SHP77 treated with DMSO at 0.1 percent for 48 hours (cell line): Measurements from ENCODE around the gene CAMK1D.
"Not testable (repeated sequence)": the region's sequence is repeated elsewhere in the genome, so short reads cannot be mapped to it uniquely, and the experiment has no call there.

ENCODE experiments used
- DNase-seq: peaks from one replicate; lab custom pipeline; 2025; lab: John Stamatoyannopoulos, UW

The CAMK1D gene

DNA sequence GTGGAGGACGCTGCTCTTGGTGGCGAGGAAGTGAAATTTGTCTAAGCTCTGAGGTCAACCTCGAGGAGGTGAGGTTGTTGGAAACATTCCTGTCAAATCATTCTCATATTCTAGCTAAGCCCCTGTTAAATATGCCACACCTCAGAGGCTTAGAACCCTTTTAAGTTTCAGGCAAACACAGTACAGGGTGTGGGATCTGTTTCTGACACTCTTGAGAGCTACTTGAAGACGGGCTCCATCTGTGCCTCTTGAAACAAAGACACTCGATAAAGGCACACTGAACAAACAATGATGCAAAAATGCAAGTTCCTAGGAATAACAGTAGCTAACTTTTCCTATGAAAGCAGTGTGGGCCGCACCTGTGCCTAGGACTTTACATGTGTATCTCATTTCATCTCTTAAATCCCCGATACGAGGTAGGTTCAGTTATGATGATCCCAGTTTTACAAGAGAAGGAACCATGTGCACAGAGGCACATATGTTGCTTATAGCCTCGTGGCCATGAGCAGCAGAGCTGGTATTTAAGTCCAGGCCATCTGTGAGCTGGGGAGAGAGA lies 352.9 kb downstream of the CAMK1D start:
- no peak for DNase-seq

DNA sequence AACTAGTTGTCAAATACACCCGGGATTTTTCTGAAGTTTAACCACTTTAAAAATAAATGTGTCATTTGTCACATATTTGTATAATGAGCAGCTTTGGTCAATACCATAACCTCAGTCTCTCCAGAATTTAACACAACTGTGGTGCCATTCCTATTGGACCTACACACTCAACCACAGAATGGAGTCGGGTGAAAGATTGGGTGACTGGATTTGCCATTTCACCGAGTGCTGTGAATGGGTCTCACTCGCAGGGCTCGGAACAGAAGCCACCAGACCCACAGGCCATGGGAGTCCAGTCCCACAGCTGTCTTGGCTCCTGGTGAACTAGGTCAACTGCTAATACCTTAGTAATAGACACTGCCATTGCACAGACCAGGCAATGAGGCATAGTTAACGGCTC lies 353.8 kb downstream of the CAMK1D start:
- DNase-seq = no peak

DNA sequence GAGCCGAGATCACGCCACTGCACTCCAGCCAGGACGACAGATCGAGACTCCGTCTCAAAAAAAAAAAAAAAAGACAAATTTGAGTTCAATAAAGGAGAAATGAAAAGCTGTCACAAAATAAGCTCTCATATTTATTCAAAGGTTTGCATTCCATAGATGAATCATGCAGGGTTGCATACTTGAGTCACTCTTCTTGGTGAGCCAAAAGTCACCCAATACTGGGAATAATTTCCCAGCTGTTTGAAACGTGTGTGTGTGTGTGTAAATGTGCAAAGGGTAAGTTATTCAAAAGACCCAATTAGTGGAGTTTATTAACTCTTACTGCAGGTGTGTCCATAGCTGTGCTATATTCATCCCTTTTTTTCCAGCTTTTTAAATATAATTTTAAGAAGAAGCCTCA lies 354.5 kb downstream of the CAMK1D start:
- DNase-seq = no peak

DNA sequence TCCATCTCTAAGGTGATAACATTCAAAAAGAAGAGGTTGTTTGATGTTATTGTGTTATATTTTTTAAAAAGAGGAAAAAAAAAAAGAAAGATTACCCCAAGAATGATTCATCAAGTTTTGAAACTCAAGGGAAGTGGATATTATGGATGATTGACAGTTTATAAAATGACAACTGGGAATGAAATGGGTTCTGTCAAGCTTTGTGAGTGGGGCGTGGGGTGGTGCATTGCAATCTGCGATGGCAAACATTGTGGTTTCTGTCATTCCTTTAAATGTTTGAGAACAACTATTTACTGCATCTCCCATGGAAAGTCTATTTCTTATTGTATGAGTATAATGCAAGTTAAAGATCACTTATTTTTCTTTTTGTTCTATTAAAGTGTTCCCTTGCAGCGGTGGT lies 355.1 kb downstream of the CAMK1D start:
- no peak for DNase-seq

DNA sequence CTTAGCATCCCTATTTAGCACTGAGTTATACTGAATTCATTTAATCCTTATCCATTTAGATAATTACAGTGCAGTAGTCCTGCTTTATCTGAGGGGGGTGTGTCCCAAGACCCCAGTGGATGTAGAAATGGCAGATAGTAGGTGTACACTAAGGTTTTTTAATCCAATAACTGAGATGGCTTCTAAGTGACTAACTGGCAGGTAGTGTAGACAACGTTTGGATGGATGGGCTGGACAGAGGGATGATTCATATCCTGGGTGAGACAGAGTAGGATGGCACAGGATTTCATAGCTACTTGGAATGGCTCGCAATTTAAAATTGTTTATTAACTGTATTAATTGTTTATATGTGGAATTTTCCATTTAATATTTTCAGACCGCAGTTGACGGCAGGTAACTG lies 356.6 kb downstream of the CAMK1D start:
- no peak for DNase-seq

DNA sequence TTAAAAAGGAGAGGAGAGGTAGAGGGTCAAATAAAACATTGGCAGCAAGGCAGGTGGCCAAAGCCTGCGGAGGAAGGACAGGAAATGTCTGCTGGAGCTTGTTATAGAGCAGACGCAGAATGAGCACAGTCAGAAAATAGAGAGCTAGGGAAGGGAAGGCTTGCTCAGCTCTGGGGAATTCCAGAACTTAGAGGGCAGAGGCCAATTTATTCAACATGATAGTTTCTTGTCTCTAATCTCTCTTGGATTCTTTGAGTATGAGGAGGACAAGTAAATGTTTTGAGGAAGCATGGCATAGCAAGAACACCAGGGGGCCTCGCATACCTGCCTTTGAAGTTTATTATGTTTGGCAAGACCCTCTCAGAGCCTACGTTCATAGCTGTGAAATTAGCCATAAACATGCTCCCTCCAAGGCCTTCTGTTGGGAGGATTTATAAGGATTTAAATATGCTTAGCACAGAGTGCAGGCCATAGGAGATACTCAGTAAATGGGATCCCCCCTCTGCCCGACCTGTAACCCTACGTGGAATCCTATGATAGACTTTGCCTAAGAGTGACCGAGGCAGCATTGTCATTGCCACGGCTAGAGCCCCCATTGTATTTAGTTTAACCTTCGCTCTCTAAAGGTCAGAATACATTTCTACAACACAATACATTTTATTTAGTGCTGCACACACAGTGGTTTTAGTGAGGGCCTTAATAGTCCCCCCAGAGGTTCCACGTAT lies 358.3 kb downstream of the CAMK1D start:
- peak; percentile 53 for DNase-seq

DNA sequence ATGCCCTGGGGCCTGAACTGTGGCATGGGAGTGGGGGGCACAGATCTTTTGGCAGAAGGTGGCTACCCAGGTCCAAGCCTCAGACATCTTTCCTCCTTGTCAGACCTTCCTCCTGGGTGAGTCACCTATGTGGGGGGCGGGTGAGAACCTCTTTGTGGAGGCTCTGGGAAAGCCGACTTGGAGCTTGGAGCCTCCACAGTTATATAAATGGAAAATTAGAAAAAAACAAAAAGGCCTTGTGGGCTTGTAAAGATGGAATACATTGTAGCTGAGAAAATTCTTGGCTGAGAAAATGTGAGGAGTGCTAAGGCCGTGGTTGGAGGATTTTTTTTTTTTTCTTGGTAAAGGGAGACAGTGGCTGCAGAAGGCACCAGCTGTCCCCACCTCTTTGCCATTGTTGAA lies 359.7 kb downstream of the CAMK1D start:
- DNase-seq = no peak

DNA sequence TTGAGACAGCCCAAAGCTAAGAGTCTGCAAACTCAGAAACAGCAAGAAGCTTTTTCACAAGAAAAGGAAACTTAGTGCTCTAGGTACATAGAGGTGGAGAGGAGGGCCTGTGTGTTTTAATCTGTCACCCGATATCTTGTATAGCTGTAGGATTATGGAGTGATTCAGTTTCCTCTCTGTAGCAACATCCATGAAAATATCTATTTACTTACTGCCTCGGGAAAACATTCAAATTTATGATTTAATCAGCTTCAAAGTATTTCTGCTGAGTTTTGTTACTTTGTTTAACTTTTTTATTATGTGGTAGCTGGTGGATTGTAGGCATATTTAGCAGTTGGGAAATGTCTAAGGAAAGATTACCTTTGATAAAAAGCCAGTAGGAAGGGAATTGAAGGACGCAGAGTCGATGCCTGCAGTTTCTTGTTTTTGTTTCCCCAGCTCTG lies 360.2 kb downstream of the CAMK1D start:
- no peak for DNase-seq

DNA sequence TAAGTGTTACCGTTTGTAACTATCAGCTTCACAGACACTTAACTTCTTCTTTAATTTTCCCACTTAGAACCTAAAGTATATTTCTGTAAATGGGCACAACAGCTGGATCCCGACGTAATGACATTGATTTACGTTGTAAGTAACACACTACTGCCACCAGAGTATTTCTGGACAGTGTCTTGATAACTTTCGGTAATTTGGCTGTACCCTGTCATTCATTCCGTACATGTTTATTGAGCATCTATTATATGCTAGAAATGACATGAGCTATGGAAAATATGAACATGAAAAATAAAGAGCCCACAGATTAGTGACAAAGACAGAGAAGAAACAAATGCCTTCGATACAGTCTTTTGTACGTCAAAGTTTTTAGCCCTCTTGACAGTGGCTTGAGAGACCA lies 360.8 kb downstream of the CAMK1D start:
- no peak for DNase-seq

DNA sequence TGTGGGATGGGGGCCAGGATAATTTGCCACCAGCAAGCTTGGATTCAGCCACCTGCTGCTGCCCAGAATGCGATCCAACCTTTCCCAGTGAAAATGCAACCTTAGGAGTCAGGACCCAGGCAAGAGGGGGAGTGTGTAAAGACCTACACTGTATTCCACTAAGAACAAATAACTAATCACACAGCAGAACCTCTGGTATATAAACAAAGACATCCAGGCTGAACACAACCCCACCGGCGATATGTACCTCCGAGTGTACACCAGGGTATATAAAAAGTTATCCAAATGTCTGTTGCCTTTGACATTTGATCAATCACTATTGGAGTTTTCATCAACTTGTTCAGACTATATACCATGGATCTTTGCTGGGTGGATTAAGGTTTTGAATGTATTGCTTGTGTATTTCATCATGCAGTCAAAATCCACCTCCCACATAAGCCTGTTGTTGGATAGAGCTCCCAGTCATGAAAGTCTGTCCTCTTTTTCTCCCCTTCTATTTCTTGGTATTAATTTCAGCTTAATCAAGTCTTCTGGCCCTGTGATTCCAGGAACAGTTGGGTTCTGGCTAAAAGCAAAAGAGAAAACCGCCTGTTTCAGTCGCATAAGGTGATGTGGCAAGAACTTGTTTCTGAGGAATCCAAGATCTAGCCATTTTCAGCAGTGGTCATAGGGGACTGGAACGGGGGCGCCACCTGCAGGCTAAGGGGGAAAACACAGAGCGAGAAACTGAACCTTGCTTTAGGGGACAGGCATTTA lies 361.4 kb downstream of the CAMK1D start:
- peak; percentile 24 for DNase-seq

DNA sequence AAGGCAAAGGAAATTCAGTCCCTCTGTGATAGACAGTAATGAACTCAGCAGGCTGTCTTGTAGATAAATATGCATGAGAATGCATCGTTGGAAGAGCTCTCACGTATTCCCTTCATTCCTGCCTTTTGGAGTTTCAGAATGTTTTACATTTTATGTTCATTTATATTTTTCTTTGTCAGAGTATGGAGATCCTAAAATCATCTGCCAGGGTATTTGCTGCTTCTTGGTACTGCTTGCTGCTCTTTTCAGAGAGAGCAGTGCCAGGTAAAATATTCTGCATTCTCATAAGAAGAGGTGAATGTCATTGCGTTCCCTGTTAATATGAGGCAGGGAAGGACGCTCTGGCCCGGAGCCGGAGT lies 362.0 kb downstream of the CAMK1D start:
- DNase-seq = no peak

DNA sequence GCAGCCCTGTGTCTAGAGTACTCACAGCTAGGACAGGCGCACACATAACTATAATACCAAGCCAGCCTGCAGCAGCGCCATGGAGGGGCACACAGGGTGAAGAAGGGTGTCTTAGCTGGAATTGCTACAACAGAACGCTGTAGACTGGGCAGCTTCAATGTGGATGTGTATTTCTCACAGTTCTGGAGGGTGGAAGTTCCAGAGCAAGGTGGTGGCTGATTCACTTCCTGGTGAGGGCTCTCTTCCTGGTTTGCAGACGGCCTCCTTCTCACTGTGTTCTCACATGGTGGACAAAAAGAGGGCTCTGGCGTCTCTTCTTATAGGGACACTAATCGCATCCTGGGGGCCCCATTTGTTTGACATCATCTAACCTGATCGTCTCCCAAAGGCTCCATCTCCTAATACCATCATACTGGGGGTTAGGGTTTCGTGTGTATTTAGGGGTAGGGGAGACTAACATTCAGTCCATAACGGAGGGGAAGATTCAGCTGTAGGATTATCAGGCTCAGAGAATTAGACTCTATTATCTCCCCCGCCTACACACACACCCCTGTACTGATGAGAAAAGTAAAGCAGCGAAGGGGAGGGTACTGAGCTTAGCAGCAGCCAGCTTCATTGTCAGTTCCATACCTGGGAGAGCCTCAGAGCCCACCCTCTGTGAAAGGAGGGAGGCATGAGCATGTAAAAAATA lies 363.1 kb downstream of the CAMK1D start:
- DNase-seq = no peak

DNA sequence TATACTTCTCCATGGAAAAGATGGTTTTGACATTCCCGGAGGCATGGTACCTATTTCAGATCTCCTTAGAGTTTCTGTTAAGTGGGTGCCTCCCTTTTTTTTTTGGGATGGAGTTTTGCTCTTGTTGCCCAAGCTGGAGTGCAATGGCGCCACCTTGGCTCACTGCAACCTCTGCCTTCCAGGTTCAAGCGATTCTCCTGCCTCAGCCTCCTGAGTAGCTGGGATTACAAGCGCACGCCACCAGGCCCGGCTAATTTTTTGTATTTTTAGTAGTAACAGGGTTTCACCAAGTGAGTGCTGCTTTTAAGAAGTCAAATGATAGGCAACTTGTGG lies 363.6 kb downstream of the CAMK1D start:
- not testable (repeated sequence) for DNase-seq

DNA sequence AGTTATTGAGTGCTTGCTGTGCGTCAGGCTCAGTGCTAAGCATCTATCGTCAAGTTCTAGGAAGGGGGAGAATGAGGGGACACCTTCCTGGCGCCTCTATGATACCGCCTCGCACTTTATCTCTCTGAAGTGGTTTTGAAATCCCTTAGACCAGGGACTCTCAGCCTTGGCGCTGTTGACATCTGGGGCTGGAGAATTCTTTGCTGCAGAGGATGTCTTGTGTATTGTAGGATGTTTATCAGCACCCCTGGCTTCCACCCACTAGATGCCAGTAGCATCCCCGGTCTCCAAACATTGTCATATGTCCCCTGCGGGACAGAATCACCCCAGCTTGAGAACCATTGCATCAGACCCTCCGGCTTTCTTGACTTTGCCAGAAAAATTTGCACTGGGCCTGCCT lies 366.7 kb downstream of the CAMK1D start:
- no peak for DNase-seq

DNA sequence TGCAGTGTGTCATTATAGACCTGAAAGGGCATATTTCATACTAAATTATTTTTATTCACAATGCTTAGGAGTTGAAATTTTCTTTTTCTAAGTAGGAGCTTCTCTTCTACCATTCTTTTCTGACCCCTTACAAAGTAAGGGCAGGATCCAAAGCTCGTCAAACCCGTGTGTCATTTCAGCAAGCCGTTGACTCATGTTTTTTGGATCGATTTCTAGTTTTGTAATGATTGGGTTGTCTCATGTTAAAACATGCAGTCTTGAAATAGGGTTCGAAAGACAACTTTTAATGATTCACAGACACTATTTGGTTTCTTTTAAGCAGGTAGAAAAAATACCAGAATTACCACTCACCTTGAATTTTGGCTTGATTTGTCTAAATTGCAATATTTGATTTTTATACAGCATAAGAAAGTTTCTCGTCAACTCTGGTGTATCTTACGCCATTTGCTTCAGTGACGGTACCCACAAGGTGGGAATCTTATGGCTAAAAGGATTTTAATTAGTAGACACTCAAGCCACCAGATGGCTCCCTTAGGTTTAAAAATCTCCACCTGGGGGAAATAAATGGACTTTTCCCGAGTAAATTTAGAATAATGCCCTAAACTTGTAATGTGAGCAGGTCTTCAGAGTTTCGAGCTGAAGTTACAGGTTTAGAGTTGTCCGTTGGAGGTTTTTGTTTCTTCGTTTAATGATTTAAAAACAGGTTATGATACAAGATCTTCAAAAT lies 368.8 kb downstream of the CAMK1D start:
- no peak for DNase-seq

DNA sequence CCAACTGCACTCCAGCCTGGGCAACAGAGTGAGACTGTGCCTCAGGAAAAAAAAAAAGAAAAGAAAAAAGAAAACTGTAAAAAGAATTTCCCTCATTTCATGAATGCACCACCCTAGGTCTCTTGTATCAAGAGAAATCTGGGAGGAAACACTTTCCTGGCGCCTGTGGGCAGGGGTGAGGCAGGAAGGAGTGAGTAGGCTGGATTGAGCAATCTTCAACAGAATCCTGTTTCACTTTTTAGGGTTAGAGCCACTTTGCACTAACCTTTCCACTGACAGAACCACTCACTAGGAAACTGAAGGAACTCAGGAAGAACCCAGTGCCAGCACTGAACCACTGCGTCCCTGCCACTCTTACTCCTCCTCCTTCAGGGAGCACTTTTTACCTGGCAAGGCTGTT lies 370.0 kb downstream of the CAMK1D start:
- no peak for DNase-seq

DNA sequence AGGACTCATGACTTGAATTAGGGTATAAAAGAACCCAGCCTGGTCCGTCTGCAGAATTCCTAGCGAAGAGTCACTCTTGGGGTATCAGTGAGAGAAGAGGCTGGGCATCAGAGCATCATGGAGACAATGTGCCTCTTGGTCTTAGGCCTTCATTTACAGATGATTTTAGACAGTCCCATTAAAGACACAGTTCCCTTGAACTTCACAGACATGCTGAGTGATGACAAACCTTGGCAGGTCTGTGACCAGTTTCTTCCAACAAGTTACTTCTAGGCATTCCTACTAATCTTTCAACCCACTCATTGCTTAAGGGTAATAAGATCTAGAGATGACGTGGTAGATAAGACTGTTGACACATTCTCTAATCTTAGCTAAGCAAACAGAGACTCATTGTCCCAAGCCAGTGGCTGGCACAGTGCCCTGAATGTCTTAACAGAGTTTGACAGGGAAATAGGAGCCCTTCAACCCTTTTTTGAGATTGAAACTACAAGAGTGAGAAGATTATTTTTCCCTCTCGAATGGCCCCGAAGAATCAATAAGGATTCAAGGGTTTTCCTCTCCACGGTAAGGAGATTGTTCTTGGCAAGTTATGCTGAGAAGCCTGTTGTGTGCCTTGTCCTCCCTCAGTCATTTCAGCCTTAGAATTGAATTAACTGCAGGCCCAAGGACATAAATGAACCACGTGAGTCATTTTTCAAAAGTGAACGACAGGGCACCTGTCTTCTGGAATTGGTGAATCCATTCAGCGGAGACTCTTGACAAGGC lies 371.1 kb downstream of the CAMK1D start:
- DNase-seq = peak; percentile 11

DNA sequence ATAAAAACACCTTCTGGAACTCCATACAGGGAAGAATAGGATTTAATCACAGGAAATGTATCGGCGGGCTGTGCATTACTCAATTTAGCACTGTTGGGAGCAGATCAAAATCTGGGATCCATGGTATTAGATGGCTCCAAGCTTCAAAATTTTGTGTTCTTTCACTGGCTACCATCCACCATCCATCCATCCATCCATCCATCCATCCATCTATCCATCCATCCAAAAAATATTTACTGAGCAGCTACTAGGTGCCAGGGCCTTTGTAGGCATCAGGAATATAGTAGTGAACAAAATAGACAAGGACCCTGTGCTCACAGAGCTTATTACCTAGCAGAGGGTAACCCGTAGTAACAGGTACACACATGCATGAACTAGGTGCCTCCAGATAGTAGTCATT lies 372.0 kb downstream of the CAMK1D start:
- no peak for DNase-seq

DNA sequence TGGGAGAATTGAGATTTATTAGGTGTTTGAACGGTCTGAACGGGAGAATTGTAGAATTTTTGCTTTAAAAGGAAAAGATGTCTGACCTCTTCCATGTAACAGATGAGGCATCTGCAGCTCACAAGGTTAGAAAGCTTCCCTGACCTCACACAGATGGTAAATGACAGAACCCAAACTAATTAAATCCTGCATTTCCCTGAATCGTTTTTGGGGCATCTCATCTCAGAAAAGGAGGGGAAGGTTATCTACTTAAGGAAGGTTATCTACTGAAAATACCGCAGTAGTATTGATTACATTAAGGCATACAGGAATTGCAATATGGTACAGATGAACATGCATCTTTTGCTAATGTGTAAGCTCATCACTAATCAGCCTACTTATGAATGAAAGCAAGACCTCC lies 373.9 kb downstream of the CAMK1D start:
- no peak for DNase-seq

DNA sequence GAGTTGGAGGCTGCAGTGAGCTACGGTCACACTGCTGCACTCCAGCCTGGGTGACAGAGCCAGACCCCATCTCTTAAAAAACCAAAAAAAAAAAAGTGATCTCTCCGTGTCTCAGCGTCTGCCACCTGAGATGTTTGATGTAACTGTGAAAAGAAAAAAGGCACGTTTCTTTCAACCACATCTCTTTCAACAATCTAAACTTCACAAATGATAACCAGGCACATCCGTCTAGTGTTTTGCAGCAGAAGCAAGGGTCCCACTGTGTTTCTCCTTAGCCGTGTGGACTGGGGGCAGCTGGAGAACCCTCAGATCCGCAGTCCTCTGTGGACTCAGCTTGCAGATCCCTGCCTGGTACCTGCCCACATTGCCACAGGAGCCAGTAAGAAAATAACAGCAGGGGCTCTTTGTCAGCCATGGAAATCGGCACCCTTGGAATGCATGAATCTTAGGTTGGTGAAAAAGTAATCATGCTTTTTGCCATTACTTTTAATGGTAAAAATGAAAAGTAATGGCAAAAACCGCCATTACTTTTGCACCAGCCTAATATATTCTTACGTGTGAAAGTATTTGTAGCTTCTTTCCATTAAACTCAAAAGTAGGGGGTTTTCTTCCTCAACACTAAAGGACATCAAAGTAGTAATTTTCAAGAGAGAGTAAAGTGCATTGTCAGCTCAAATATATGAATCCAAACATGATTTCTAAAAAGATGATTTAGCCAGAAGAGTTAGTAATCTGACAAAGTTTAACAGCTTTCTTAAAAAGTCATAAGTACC lies 375.6 kb downstream of the CAMK1D start:
- no peak for DNase-seq

DNA sequence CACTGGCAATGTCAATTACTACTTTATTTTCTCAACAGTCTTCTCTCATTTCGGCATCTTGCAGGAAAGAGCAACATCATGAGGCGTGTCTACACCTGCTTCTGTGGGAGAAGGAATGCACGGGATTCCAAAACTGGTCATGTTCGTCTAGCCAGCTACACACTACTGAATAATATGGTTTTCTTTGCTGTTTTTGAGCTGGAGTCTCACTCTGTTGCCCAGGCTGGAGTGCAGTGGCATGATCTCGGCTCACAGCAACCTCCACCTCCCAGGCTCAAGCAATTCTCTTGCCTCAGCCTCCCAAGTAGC lies 376.2 kb downstream of the CAMK1D start:
- not testable (repeated sequence) for DNase-seq
